ENCODE data around the gene WDR19.
"Not testable (repeated sequence)": the region's sequence is repeated elsewhere in the genome, so short reads cannot be mapped to it uniquely, and the experiment has no call there.

WDR19 gene

GRCh38 chr4:39181905-39182638 is at the start of gene WDR19:
TSS of gene WDR19 (plus strand) at chr4:39182529. CDS start at chr4:39182558, 29 bp downstream.
- DNase-seq: peak; percentile 98

DNA sequence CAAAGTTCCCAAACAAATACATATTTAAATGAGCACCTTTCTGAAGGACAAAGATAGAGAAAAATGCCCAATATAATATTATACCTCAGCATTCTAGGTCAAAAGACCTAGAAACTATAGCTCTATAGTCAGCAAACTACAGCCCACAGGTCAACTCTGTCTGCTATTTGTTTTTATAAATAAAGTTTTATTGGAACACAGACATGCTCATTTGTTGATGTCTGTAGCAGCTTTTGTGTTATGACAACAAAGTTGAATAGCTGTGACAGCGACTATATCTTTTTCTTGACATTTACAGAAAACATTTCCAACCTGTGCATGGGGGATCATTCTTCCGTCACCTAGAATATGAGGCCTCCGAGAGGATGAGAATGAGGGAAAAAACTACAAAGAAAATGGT is 48.7 kb upstream of the WDR19 start:
- no peak for DNase-seq

GRCh38 chr4:39134683-39135306 is 47.5 kb upstream of the WDR19 start:
- DNase-seq: no peak

- DNase-seq: not testable (repeated sequence)
Measured at GRCh38 chr4:39138227-39138626, 44.1 kb upstream of the WDR19 start.

- no peak for DNase-seq
Measured at GRCh38 chr4:39146211-39146610, 36.1 kb upstream of the WDR19 start.

- DNase-seq: no peak
Measured at GRCh38 chr4:39154009-39154408, 28.3 kb upstream of the WDR19 start.

GRCh38 chr4:39157520-39157919 is 24.8 kb upstream of the WDR19 start:
- DNase-seq: no peak

GRCh38 chr4:39166177-39166576 is 16.2 kb upstream of the WDR19 start:
- no peak for DNase-seq

DNA sequence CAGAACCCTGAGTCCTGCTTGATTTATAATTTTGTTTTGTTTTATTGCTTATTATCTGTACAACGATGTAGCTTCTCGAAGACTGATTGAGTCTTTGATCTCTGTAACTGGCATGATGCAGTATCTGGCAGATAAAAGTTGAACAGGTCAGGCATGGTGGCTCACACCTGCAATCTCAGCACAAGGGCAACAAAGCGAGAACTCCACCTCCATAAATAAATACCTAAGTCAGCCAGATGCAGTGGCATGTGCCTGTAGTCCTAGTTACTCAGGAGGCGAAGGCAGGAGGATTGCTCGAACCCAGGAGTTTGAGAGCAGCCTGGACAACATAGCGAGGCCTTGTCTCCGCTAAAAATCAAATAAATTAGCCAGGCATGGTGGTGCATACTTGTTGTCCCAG is 15.7 kb upstream of the WDR19 start:
- no peak for DNase-seq

- DNase-seq: no peak
Measured at GRCh38 chr4:39169426-39169825, 12.9 kb upstream of the WDR19 start.

GRCh38 chr4:39170301-39170700 is 12.0 kb upstream of the WDR19 start:
- no peak for DNase-seq

DNA sequence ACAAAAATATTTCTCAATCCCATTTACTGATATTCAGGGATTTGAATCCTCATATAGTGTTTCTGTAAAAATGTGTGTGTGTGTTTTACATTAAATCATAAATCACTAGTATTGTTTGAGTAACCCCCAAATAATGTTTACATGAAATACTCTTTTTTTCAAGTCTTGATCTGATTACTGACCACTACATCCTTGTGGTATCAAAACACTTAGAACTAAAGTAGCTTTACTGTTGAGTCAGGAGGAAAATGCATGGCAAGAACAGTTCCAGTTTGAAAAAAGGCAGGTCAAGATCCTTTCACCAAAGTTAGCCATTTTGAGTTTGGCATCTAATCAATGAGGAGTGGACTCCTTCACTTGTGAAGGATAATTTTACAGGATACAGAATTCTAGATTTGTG is 3.6 kb upstream of the WDR19 start:
- no peak for DNase-seq

GRCh38 chr4:39179681-39180080 is 2.6 kb upstream of the WDR19 start:
- DNase-seq: no peak

DNA sequence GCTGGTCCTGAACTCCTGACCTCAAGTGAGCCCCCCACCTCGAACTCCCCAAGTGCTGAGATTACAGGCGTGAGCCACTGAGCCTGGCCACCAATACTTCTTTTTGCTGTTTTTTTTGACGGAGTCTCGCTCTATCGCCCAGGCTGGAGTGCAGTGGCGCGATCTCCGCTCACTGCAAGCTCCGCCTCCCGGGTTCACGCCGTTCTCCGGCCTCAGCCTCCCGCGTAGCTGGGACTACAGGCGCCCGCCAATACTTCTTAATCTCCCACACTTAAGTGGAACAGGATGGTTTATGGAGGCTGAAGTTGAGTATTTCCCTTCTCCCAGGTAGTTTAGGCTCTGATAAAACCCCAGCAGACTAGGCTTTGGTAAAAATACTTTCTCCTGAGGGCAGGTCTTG is 1.7 kb upstream of the WDR19 start:
- not testable (repeated sequence) for DNase-seq

- DNase-seq: no peak
Measured at GRCh38 chr4:39181520-39181904, 817 bp upstream of the WDR19 start.

- DNase-seq: no peak
Measured at GRCh38 chr4:39201963-39202362, 19.6 kb downstream of the WDR19 start.

DNA sequence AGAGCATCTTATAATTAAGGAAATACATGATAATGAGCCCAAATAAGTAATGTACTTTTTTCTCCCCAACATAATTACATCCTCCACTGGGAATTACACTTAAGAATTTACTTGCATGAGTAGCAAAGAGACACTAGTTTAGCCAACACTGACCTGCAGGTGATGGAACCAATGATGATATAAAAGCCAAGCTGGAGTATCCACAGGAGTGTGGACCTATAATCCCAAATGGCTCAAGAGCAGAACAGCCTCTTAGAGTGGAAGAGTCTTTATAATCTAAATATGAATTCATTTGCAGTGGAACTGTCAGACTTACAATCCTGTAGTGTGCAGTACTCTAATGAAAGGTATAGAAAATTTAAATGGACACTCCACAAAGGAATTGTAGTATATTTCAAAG is 22.2 kb downstream of the WDR19 start:
- no peak for DNase-seq

DNA sequence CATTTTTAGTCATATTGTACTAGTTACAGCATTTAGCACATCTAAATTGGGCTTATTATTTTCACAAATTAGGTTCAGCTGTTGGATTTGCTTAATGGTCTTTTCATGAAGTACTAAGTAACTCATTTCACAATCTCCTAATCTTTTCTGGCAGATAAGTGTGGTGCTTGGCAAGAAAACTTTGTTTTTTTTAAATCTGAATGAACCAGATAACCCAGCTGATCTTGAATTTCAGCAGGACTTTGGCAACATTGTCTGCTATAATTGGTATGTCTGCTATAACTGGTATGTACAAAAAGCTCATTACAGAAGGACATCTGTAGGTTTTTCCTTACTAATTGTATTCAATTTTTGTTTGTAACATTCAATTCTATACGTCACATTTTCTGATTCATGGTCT is 22.7 kb downstream of the WDR19 start:
- DNase-seq: no peak

GRCh38 chr4:39205476-39205875 is 23.1 kb downstream of the WDR19 start:
- no peak for DNase-seq

GRCh38 chr4:39227906-39228305 is 45.6 kb downstream of the WDR19 start:
- DNase-seq: no peak

- no peak for DNase-seq
Measured at GRCh38 chr4:39228377-39228776, 46.0 kb downstream of the WDR19 start.

- no peak for DNase-seq
Measured at GRCh38 chr4:39230462-39230861, 48.1 kb downstream of the WDR19 start.

DNA sequence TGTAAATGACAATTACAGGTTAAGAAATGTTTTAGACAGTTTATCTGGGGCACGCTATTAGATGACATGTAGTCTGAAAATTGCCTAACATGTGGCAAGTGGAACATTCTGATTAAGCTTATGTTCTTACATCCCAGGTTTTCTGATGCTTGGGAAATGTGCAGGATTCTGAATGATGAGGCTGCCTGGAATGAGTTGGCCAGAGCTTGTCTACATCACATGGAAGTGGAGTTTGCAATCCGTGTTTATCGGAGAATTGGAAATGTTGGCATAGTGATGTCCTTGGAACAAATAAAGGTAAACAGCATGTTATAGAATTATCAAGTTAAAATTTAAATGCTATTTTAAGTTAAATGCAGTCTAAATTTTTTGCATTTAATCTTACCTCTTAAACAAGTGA is 49.3 kb downstream of the WDR19 start:
- DNase-seq: no peak

DNA sequence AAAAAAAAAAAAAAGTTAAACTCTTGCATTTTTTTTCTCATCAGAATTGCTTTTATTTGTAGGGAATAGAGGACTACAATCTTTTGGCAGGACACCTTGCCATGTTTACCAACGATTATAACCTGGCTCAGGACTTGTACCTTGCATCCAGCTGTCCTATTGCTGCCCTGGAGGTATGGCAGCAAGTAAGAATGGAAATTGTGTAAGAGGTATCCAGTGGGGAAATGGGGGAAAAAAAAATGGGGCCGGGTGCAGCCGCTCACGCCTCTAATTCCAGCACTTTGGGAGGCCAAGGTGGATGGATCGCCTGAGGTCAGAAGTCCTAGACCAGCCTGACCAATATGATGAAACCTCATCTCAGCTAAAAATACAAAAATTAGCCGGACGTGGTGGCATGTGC is 49.8 kb downstream of the WDR19 start:
- no peak for DNase-seq

DNA sequence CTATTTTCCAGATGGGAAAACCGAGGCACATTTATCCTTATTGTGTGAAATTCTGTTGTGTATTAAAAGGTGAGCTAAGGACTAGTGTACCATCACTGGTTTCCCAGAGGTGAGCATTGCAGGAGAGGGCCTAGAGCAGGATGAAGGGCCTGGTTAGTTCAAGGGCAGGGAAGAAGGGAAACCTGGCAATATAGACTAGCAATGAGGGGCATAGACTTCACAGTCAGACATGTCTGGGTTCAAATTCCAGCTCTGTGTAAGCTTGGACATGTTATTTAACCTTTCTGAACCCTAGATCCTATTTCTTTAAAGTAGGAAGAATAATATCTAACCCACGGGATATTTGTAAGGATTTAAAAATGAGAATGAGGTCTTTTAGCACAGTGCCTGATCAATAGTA is 50.8 kb downstream of the WDR19 start:
- DNase-seq: no peak
